ENCODE data around the gene IFITM1. TPM values are rescaled to one million over a fixed set of nuclear protein-coding genes. Genes with fewer than 3 reads are reported as not detected.
"Not testable (repeated sequence)": the region's sequence is repeated elsewhere in the genome, so short reads cannot be mapped to it uniquely, and the experiment has no call there.

Gene IFITM1
- total and polyA plus RNA-seq, 2 of the 13 experiments (the other 11 are each of a cell fraction or from before 2014, with no cell fraction given) = 0.38 to 11.1 TPM

GRCh38 chr11:328012-328411, 14.2 kb downstream of the IFITM1 start:
- Histone ChIP-seq H3K9ac (ENCODE audit: insufficient read depth, low read depth, low read length) (no peak overlapping the region), H3K79me2 (ENCODE audit: insufficient read depth, low read length) (no peaks in the 10 kb centered on the region), H4K20me1 (ENCODE audit: insufficient read depth, low read length) (no peaks in the 10 kb centered on the region), H3K4me2 (ENCODE audit: low read depth, low read length) (peak overlapping the region; percentile 15; the same call in 1 of the 2 replicates), H3K4me1 (ENCODE audit: insufficient read depth, low read length) (peaks cover 64% of the 10 kb centered on the region), H3K9me3 (ENCODE audit: low read length) (no peaks in the 10 kb centered on the region), H3K36me3 (replicated peaks in 1 of 2; ENCODE audit: control insufficient read depth in 1 of 2, insufficient read depth in 2 of 2, low read length in 2 of 2) (no peaks in the 10 kb centered on the region), H3K4me3 (replicated peaks in 1 of 3; ENCODE audit: insufficient read depth in 1 of 3, low read depth in 2 of 3, low read length in 3 of 3) (no peak overlapping the region), H3K27me3 (ENCODE audit: control insufficient read depth in 1 of 2, insufficient read depth in 2 of 2, low read length in 2 of 2) (no peaks in the 10 kb centered on the region), H3K27ac (ENCODE audit: extremely low read length, insufficient read depth, low read length) (no peak overlapping the region), H2AFZ (ENCODE audit: low read length) (no peak overlapping the region)
- POLR2A ChIA-PET = interaction anchor here (0.5 to 6.1 kb wide), 5 partner anchors 9 to 121 kb away, joined by 3 to 85 read pairs (median 7); partner anchors contain the start of genes BET1L and RIC8A
- BruUV-seq (replicated peaks) = no TSS peak
- in situ Hi-C loops (cut with HindIII; ENCODE audit: extremely low pct_ligation_motif_present, low pct_unique_long_range_greater_than_20kb) = no loop called here
- intact Hi-C loops (cut with micrococcal nuclease; ENCODE audit: unreplicated experiment) = loop anchor here (2.0 kb wide), 1 partner anchor 25 kb away; no protein-coding TSS in a partner anchor
- CTCF ChIA-PET (ENCODE audit: low intra/inter-chr PET ratio, low total read pairs) = no interaction called here
- no peak for TF ChIP-seq ZSCAN21 (CRISPR knock-in tag; IDR thresholded peaks at IDR 0.05; ENCODE audit: borderline replicate concordance)
- TF ChIP-seq STAG1 (CRISPR knock-in tag; IDR thresholded peaks at IDR 0.05) = no peak
- no peak for TF ChIP-seq ZFP36L1 (CRISPR knock-in tag; IDR thresholded peaks at IDR 0.05)
- TF ChIP-seq KMT2B (CRISPR knock-in tag; IDR thresholded peaks at IDR 0.05) = no peak
- TF ChIP-seq DMTF1 (CRISPR knock-in tag; IDR thresholded peaks at IDR 0.05) = no peak
- no peak for TF ChIP-seq NFE2L1 (CRISPR knock-in tag; IDR thresholded peaks at IDR 0.05; ENCODE audit: borderline replicate concordance)
- TF ChIP-seq TRAFD1 (CRISPR knock-in tag; IDR thresholded peaks at IDR 0.05; ENCODE audit: borderline replicate concordance) = no peak
- no peak for TF ChIP-seq ZNF280B (CRISPR knock-in tag; IDR thresholded peaks at IDR 0.05; ENCODE audit: borderline replicate concordance)
- no peak for TF ChIP-seq ZNF3 (CRISPR knock-in tag; IDR thresholded peaks at IDR 0.05)
- no peak for FAIRE-seq
- WGBS (ENCODE audit: low lambda C conversion rate) = 99% methylated on average over 13 of the region's 13 CpGs
- no peak for ATAC-seq
- no peak for DNase-seq (ENCODE audit: low spot score)

GRCh38 chr11:328516-329100, 14.8 kb downstream of the IFITM1 start:
- H3K36me3 ChIP-seq (replicated peaks in 1 of 2; ENCODE audit: control insufficient read depth in 1 of 2, insufficient read depth in 2 of 2, low read length in 2 of 2); H3K4me3 ChIP-seq (replicated peaks in 1 of 3; ENCODE audit: insufficient read depth in 1 of 3, low read depth in 2 of 3, low read length in 3 of 3); in situ Hi-C loops (cut with HindIII; ENCODE audit: extremely low pct_ligation_motif_present, low pct_unique_long_range_greater_than_20kb); H4K20me1 ChIP-seq (ENCODE audit: insufficient read depth, low read length); FAIRE-seq; ATAC-seq; H3K79me2 ChIP-seq (ENCODE audit: insufficient read depth, low read length); H3K27me3 ChIP-seq (ENCODE audit: control insufficient read depth in 1 of 2, insufficient read depth in 2 of 2, low read length in 2 of 2); CTCF ChIA-PET (ENCODE audit: low intra/inter-chr PET ratio, low total read pairs); H2AFZ ChIP-seq (ENCODE audit: low read length); H3K9me3 ChIP-seq (ENCODE audit: low read length); DNase-seq (ENCODE audit: low spot score): not testable (repeated sequence)
- BruUV-seq (replicated peaks) = TSS peak; percentile 80
- Histone ChIP-seq H3K4me2 (ENCODE audit: low read depth, low read length) (peak overlapping the region; percentile 68), H3K27ac (ENCODE audit: extremely low read length, insufficient read depth, low read length) (peak overlapping the region; percentile 78), H3K4me1 (ENCODE audit: insufficient read depth, low read length) (peaks cover 63% of the 10 kb centered on the region), H3K9ac (ENCODE audit: insufficient read depth, low read depth, low read length) (peak overlapping the region; percentile 72)
- POLR2A ChIA-PET = interaction anchor here (1.0 to 3.8 kb wide), 8 partner anchors 9 to 121 kb away, joined by 3 to 74 read pairs (median 6); partner anchors contain the start of genes BET1L, IFITM2 and RIC8A
- intact Hi-C loops (cut with micrococcal nuclease; ENCODE audit: unreplicated experiment) = loop anchor here (2.0 kb wide), 1 partner anchor 24 kb away; no protein-coding TSS in a partner anchor
- WGBS (ENCODE audit: low lambda C conversion rate) = 94% methylated on average over 15 of the region's 15 CpGs
